B cell (primary cell): ENCODE measurements around the gene INAFM2.

ENCODE experiments used
- EZH2 ChIP-seq: IDR thresholded peaks from 2 replicates; pipeline ENCODE4 v1.6.1; 2012; ENCODE audit warnings: borderline replicate concordance, low read depth, mild to moderate bottlenecking, moderate library complexity, low read length; ENCODE audit not compliant: insufficient read depth, poor library complexity, severe bottlenecking
- TF ChIP-seq, protein P1 (sequence below): fragments of 200-600 bp; IDR thresholded peaks from one replicate; pipeline ENCODE4 v1.8.0; 2022; ENCODE audit warnings: antibody characterized with exemption, mild to moderate bottlenecking

- TF ChIP-seq, protein P1, sequence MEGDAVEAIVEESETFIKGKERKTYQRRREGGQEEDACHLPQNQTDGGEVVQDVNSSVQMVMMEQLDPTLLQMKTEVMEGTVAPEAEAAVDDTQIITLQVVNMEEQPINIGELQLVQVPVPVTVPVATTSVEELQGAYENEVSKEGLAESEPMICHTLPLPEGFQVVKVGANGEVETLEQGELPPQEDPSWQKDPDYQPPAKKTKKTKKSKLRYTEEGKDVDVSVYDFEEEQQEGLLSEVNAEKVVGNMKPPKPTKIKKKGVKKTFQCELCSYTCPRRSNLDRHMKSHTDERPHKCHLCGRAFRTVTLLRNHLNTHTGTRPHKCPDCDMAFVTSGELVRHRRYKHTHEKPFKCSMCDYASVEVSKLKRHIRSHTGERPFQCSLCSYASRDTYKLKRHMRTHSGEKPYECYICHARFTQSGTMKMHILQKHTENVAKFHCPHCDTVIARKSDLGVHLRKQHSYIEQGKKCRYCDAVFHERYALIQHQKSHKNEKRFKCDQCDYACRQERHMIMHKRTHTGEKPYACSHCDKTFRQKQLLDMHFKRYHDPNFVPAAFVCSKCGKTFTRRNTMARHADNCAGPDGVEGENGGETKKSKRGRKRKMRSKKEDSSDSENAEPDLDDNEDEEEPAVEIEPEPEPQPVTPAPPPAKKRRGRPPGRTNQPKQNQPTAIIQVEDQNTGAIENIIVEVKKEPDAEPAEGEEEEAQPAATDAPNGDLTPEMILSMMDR, result no peak
- TF ChIP-seq EZH2, result no peak
These were observed 26.1 kb upstream of the INAFM2 start for GRCh38 chr15:40297356-40297755.
